ENCODE results near the gene SLC6A11. TPM values are rescaled to one million over a fixed set of nuclear protein-coding genes. Genes with fewer than 3 reads are reported as not detected.

The SLC6A11 gene
- total and polyA plus RNA-seq, 2 of the 13 experiments (the other 11 are each of a cell fraction or from before 2014, with no cell fraction given), result 17.9 to 34.5 TPM

GRCh38 chr3:10873415-10873814 lies 57.4 kb downstream of the SLC6A11 start (continued):
- TF ChIP-seq MYNN (CRISPR knock-in tag; IDR thresholded peaks at IDR 0.05; ENCODE audit: low read depth) (no peak), PCBP2 (optimal IDR thresholded peaks at IDR 0.05; ENCODE audit: low read depth, low read length, poor library complexity, severe bottlenecking) (peak; percentile 14)

- intact Hi-C loops (cut with micrococcal nuclease; ENCODE audit: unreplicated experiment) (no loop called here), in situ Hi-C loops (cut with HindIII; ENCODE audit: extremely low pct_ligation_motif_present, low pct_unique_long_range_greater_than_20kb) (no loop called here)
- no peak overlapping the region for H2AFZ ChIP-seq (ENCODE audit: low read length)
- no peaks in the 10 kb centered on the region for H3K9me3 ChIP-seq (ENCODE audit: low read length)
- no peak overlapping the region for H3K9ac ChIP-seq (ENCODE audit: insufficient read depth, low read depth, low read length)
- no peak for DNase-seq (ENCODE audit: low spot score)
- CTCF ChIA-PET (ENCODE audit: low intra/inter-chr PET ratio, low total read pairs), result no interaction called here
- H3K27ac ChIP-seq (ENCODE audit: extremely low read length, insufficient read depth, low read length), result no peak overlapping the region
- H3K79me2 ChIP-seq (ENCODE audit: insufficient read depth, low read length), result no peaks in the 10 kb centered on the region
- WGBS (ENCODE audit: low lambda C conversion rate), result 80% methylated on average over 3 of the region's 3 CpGs
- no peaks in the 10 kb centered on the region; a peak in 1 of 5 replicates for H3K27me3 ChIP-seq (ENCODE audit: control insufficient read depth in 1 of 2, insufficient read depth in 2 of 2, low read length in 2 of 2)
- peaks cover 5 to 18% of the 10 kb centered on the region in 2 experiments; a peak in 4 of 5 replicates for H3K36me3 ChIP-seq (replicated peaks in 1 of 2; ENCODE audit: control insufficient read depth in 1 of 2, insufficient read depth in 2 of 2, low read length in 2 of 2)
- FAIRE-seq, result no peak
- TF ChIP-seq CEBPG (CRISPR knock-in tag; IDR thresholded peaks at IDR 0.05) (no peak), SMAD1 (CRISPR knock-in tag; IDR thresholded peaks at IDR 0.05; ENCODE audit: borderline replicate concordance, low read depth) (no peak), CC2D1A (CRISPR knock-in tag; IDR thresholded peaks at IDR 0.05) (no peak), PAWR (CRISPR knock-in tag; IDR thresholded peaks at IDR 0.05; ENCODE audit: borderline replicate concordance) (no peak), NAIF1 (CRISPR knock-in tag; IDR thresholded peaks at IDR 0.05; ENCODE audit: borderline replicate concordance) (no peak), ZSCAN9 (CRISPR knock-in tag; IDR thresholded peaks at IDR 0.05; ENCODE audit: borderline replicate concordance) (no peak), PBX3 (CRISPR knock-in tag; IDR thresholded peaks at IDR 0.05; ENCODE audit: borderline replicate concordance) (no peak), ZNF496 (CRISPR knock-in tag; IDR thresholded peaks at IDR 0.05; ENCODE audit: insufficient replicate concordance) (no peak), ELF4 (CRISPR knock-in tag; IDR thresholded peaks at IDR 0.05; ENCODE audit: borderline replicate concordance) (no peak), ZFAT (CRISPR knock-in tag; conservative IDR thresholded peaks at IDR 0.05) (no peak), SAFB2 (CRISPR knock-in tag; IDR thresholded peaks at IDR 0.05; ENCODE audit: borderline replicate concordance, low read depth) (no peak), ZNF12 (CRISPR knock-in tag; IDR thresholded peaks at IDR 0.05) (no peak), KDM2A (CRISPR knock-in tag; IDR thresholded peaks at IDR 0.05; ENCODE audit: borderline replicate concordance, low read depth) (no peak)
- no TSS peak for BruUV-seq (replicated peaks)
- no peaks in the 10 kb centered on the region for H3K4me1 ChIP-seq (ENCODE audit: insufficient read depth, low read length)
- H4K20me1 ChIP-seq (ENCODE audit: insufficient read depth, low read length), result no peaks in the 10 kb centered on the region
- ATAC-seq, result no peak
- no peak overlapping the region for H3K4me3 ChIP-seq (replicated peaks in 1 of 3; ENCODE audit: insufficient read depth in 1 of 3, low read depth in 2 of 3, low read length in 3 of 3)
- POLR2A ChIA-PET, result no interaction called here
- no peak overlapping the region for H3K4me2 ChIP-seq (ENCODE audit: low read depth, low read length)
Measured at GRCh38 chr3:10875914-10876313, 59.9 kb downstream of the SLC6A11 start.

Measured in HepG2 (cell line).